LNCaP clone FGC (cell line): Measurements from ENCODE around the gene HOXA5.

ENCODE experiments used
- DNase-seq: peaks from one replicate; pipeline ENCODE4 v3.0.0-alpha.2; 2011; ENCODE audit warnings: low read depth
- H3K4me3 ChIP-seq: 2 replicates; pipeline ENCODE4 v1.5.1; 2011; ENCODE audit warnings: mild to moderate bottlenecking, low read depth, low read length, control low read depth
- CTCF ChIP-seq: IDR thresholded peaks from 2 replicates; pipeline ENCODE4 v1.5.1; 2012; ENCODE audit warnings: mild to moderate bottlenecking; ENCODE audit not compliant: control insufficient read depth, insufficient read depth; ENCODE audit errors: extremely low read depth

HOXA5 gene

DNA sequence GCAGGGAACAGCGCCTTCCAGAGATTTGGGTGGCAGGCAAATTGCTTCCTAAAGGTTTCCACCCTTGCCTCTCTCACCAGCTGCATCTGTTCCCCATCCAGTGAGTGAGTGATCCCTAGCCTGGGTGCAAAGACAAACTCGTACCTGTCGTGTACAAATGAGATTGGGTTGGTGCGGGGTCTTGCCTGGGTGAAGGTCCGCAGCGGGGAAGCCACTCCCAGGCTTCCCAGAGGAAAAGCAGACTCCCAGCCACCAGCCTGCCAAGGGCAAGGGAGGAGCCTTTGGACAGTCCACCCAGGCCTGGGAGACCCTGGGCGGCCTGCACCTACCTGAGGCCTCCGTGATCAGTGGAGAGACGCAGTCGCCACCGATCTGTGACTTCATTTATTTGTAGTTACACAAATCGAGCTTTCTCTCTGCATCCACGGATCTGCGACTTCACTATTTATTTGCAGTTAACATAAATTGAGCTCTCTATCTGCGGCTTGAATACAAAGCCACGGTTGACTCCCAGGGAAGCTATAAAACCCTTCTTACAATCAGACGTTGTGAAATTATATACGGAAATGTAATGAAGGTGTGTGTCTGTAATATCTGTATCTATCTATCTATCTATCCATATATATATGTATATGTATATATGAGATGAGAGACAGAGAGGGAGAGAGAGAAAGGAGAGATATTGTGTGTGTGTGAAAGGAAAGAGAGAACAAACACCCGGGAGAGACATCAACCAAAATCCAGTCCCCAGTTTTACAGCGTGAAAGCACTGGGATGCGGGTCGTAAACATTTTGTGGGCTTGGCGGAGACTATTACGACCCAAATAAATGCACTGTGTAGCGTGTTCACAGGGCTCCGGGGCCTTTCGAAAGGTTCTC, 16.0 kb upstream of the HOXA5 start:
- TF ChIP-seq CTCF = no peak
- no peak overlapping the region for H3K4me3 ChIP-seq
- peak; percentile 65 for DNase-seq

DNA sequence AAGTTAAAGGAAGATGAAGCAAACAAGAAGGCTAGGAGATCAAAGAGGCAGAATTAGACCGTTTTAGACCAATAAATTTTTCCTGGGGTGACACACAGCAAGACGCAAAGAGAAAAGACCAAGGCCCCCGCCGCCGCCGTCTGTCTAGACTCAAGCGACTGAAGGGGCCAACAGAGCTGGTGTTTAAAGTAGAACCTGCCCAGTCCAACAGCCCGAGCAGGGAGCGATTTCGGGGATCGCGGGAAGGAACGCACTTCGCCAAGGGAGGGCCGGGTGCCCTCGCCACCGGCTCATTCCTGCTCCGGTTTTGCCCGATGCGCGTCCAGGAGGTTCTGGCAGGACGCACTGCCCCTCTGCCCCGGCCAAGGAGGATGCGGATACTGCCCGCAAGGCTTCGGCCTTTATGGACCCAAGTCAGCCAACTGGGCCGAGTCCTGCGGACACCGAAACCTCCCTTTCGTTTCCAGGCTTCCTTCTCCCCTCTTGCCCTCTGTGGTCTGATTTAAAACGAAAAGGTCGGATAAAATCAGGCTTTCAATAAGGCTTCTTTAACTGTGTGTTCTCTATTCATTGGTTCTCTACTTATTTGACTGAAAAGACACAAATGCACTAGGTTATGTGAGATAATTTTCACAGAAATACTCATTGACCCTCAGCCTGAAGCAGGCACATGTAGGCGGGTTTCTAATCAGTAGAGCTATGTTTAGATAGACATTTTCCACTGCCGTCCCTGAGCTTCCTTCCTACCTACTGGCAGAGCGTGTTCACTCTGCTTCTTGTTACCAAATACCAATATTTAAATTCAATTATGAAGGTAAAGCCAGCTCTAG, 15.2 kb upstream of the HOXA5 start:
- no peak for DNase-seq
- H3K4me3 ChIP-seq = no peak overlapping the region
- no peak for TF ChIP-seq CTCF

- DNase-seq = no peak
- H3K4me3 ChIP-seq = no peak overlapping the region
- TF ChIP-seq CTCF = no peak
These were observed 14.4 kb upstream of the HOXA5 start for GRCh38 chr7:27157702-27158431.

DNA sequence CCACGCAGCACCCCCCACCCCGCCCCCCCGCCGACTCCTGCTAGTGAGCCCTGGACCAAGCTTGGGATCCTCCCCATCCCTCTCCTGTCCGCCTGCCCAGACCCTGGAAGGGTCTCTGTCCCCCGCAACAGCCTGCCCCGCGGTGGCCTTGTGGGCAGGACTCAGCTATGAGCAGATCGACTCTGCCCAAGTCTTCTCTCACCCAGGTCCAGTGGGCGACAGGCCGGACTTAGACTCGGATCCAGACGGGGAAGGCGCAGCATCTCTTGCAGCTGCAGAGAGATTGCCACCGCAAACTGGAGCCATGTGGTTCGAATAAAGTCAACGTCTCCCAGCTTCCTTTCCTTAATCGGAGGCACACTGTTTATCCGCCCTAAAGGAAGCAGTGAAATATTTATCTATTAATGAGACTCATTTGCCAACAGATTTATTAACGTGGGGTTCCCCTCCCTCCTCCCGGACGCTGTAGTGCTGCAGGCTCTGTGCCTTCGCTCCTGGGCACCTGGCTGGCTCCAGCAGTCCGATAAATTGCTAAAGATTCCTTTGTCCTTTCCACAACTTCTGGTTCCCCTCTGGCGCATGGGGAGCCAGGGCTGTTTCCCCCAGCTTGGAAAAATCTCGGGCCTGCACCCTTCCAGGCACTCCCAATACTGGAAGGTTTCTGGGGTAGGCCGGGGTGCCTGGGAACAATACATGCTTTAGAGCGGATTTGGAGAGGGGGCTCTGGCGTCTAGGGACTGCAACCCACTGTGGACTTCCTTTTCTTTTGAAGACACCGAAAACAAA, 13.6 kb upstream of the HOXA5 start:
- no peak for TF ChIP-seq CTCF
- DNase-seq = no peak
- no peak overlapping the region for H3K4me3 ChIP-seq

DNA sequence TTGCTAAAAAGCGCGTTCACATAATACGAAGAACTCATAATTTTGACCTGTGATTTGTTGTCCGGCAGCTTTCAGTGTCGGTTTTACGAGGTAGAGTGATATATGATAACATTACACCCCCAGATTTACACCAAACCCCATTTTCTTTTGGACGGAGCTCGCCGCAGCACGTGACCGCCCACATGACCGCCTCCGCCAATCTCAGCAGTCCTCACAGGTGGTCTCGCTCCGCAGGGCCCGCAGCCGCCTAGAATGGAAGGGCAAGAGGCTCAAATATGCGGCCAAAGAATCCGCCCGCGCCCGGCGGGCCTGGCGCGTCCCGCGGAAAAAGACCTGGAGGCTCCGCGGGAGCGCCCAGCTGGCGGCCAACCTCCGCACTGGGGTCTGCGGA, 13.0 kb upstream of the HOXA5 start, which contains the start of gene HOXA7:
Gene HOXA7 (minus strand): TSS at position 168 of the 391 bp plus-strand sequence. CDS start 130 bp downstream, at position 38.
- H3K4me3 ChIP-seq = peak within 1 kb of the TSS; percentile 28
- TF ChIP-seq CTCF = no peak
- DNase-seq = no peak
